HG02610 (cell line): ENCODE measurements around the gene THAP4.
"Not testable (repeated sequence)": the region's sequence is repeated elsewhere in the genome, so short reads cannot be mapped to it uniquely, and the experiment has no call there.

ENCODE experiments used
- ATAC-seq: cut with Tn5 transposase; IDR thresholded peaks from one replicate; pipeline ENCODE4 v1.9.1; 2021; ENCODE audit warnings: mild to moderate bottlenecking, moderate library complexity; ENCODE audit not compliant: unreplicated experiment

The THAP4 gene

GRCh38 chr2:241590496-241591455 is 46.2 kb downstream of the THAP4 start:
- ATAC-seq = not testable (repeated sequence)

GRCh38 chr2:241589863-241590262 is 47.1 kb downstream of the THAP4 start:
- ATAC-seq = not testable (repeated sequence)

GRCh38 chr2:241586564-241587264 is 50.2 kb downstream of the THAP4 start:
- ATAC-seq = no peak

- no peak for ATAC-seq
Measured at GRCh38 chr2:241584436-241584835, 52.5 kb downstream of the THAP4 start.

DNA sequence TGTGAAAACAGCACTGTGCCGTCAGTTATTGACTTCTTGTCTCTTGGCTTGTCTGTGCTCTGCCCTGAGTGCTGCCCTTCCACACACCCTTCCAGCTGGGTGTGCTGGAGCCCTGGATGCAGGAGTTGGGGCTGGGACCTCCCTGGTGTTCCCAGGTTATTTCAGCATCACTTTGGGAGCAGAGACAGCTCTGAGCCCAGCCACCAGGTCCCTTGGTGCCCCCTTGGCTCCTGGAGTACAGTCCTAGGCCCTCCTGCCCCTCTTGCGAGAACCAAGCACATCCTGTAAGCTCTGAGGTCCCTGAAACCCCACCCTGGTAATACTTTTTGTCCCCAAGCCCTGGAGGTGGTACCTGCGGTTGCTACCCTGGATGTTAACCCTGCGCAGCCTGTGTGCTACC is 54.2 kb downstream of the THAP4 start:
- ATAC-seq = no peak

DNA sequence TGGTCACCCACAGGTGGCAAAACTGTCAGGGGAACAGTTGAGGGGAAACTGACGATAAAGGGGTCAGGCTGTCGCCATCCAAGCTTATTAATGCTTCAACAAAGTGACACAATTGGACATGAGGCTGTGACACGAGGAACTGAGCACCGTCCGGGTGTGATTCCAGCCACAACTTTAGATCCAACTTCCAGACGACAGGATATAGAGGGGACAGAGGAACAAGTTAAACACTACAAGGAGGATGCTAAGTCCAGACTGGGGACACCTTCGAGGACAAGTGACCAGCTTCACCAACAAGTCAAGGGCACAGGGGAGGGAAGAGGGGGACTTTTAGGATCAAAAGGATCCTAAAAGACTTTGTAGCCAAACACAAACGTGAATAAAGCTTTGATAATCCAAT is 54.6 kb downstream of the THAP4 start:
- no peak for ATAC-seq

GRCh38 chr2:241579281-241579680 is 57.7 kb downstream of the THAP4 start:
- ATAC-seq = no peak

DNA sequence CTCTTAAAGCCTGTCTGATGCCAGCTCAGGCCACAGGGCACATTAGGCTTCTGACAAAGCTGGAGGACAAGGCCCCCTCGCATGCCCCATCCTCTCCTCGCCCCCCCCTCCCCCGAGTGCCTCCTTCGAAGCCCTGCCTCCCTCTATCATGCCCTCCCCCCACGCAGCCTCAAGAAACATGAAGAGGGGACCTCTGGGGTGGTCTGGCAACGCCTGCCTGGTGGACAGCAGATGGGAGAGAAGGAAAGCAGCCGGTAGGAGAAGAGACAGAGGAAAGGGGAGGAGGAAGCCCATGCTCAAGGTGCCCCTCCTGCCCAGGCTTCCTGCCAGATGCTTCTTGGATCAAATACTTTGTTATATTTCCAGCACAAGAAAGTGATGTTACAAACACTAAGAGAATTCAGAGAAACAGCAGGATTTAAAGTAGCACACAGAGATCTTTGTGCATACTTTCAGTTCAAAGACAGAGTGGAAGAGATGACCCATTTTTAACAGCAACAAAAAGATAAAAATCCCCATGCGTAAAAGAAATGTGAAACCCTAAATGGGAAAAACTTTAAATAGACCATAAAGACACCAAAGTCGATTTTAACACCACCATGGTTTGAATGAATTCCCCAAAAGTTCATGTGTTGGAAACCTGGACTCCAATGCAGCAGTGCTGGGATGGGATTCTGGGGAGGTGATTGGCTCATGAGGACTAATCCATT is 59.4 kb downstream of the THAP4 start:
- ATAC-seq = no peak

DNA sequence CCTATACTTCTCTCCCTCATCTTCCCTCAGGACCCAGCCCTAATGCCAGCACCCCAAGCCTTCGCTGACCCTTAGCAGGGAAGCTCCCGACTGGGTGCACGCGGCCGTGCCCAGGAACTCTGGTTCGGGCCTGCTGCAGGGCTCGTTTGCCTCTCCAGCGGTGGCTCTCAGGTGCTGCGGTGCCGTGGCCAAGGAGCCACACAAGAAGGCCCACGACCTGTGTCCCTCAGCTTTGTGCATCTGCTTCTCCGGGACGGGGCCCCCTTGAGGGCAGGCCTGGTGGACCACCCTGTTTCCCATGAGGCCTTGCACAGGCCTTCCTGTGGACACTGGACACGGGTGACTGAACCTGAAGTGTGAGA is 60.7 kb downstream of the THAP4 start:
- ATAC-seq = no peak

DNA sequence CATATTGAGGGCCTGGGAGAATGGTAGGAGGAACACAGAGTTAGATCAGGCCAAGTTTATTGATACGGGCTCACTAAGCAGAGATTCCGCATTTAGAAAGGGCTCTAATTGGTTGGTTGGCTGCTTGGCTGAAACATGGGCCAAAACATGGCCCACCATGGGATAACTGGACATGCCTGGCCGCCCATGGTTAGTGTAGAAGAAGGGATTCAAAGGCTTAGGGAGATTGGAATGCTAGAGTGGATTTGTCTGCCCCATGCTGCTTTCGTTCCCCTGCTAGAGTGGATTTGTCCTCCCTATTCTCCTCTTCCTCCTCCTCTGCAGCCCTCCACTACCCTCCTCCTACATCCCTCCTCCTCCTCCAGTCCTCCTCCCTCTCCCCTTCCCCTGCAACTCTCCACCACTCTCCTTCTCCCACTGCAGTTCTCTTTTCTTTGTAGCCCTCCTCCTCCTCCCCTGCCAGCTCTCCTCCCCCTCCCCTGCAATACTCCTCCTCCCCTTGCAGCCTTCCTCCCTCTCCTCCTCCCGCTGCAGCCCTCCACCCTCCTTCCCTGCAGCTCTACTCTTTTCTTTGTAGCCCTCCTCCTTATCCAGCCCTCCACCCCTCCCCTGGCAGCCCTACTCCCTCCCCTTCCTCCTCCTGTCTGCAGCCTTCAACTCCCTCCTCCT is 61.2 kb downstream of the THAP4 start:
- ATAC-seq = no peak

- no peak for ATAC-seq
Measured at GRCh38 chr2:241574911-241575623, 61.9 kb downstream of the THAP4 start.

GRCh38 chr2:241573741-241574140 is 63.2 kb downstream of the THAP4 start:
- no peak for ATAC-seq

DNA sequence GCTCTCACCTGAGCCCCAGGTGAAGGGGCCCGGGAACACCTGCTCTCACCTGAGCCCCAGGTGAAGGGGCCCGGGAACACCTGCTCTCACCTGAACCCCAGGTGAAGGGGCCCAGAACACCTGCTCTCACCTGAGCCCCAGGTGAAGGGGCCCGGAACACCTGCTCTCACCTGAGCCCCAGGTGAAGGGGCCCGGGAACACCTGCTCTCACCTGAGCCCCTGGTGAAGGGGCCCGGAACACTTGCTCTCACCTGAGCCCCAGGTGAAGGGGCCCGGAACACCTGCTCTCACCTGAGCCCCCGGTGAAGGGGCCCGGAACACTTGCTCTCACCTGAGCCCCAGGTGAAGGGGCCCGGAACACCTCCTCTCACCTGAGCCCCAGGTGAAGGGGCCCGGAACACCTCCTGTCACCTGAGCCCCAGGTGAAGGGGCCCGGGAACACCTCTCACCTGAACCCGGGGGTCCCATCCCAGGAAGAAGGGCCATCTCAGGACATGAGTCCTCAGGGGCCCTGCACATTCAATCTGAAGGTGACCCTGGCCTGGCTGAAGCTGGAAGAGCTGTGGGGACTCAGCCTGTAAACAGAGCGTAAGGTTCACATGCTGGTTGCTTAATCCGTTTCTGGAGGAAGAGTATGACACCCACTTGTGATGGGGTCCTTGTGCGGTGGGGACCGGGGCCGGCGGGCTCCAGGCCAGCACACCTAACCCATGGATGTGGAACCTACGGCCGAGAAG is 63.9 kb downstream of the THAP4 start:
- not testable (repeated sequence) for ATAC-seq

DNA sequence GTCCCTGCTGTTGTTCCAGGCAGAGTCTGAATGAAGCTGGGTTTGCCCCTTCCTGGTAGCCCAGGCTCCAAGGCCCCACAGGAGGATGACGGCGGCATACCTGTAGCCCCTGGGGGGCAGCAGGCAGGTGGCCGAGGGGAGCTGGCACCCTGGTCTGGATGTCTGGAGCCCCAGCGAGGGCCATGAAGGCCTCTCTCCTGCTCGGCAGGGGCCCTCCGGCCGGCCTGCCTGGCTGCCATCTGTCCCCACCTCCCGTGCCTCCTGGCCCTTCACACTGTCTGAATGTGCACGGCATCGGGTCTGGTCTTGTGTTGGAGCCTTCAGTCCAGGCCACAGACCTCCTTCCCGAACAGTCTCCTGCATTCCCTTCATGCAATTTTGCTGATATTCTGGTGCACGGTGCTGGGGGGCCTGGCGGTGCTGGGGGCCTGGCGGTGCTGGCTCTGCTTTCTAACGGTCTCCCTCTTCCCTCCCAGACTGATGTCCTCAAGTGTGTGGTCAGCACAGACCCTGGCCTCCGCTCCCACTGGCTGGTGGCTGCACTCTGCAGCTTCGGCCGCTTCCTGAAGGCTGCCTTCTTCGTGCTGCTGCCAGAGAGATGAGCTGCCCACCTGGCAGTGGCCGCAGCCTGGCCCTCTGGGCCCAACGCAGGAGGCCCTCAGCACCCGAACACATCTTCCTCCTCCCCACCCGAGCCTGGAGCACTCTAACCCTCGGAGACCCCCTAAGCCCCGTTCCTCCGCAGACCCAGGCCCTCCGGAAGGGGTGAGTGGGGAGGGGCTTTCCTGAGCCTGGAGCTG is 64.9 kb downstream of the THAP4 start:
- ATAC-seq = no peak

GRCh38 chr2:241570961-241571581 is 65.9 kb downstream of the THAP4 start:
- ATAC-seq = no peak

DNA sequence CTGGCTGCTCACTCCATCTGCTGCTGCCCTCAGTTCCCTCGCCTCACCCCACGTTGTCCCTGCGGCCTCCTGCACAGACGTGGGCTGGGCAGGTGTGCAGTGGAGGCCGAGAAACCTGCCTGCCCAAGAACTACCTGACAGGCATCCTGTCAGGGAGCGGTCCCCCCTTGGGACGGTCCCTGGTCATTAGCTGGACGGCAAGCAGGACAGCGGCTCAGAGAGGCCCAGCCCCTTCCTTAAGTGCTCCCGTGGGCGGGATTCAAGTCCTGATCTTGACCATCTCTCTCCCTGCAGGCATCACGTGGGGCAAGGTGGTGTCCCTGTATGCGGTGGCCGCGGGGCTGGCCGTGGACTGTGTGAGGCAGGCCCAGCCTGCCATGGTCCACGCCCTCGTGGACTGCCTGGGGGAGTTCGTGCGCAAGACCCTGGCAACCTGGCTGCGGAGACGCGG is 67.1 kb downstream of the THAP4 start:
- no peak for ATAC-seq

- ATAC-seq = no peak
Measured at GRCh38 chr2:241568726-241569125, 68.2 kb downstream of the THAP4 start.

DNA sequence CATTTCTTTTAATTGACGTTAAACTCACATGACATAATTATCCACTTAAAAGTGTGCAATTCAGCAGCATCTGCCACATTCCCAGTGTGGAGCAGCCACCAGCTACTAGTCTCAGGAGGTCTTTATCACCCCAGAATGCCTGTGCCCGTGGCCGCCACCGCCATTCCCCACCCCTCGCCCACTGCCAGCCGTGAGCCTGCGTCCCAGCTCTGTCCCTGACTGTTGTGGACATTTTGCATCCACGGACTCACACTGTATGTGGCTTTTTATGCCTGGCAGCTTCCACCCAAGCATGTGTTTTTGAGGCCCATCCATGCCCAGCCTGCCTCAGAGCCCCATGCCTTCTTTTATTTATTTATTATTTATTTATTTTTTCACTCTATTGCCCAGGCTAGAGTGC is 69.2 kb downstream of the THAP4 start:
- no peak for ATAC-seq
